GM03348 (cell line): ENCODE data around the gene FADS1.
A peak's percentile ranks its signal among the peaks of the same experiment; 100 is the strongest.

Experiments
- DNase-seq: peaks from one replicate; pipeline ENCODE4 v3.0.0; 2012; ENCODE audit warnings: low spot score

FADS1 gene

DNA sequence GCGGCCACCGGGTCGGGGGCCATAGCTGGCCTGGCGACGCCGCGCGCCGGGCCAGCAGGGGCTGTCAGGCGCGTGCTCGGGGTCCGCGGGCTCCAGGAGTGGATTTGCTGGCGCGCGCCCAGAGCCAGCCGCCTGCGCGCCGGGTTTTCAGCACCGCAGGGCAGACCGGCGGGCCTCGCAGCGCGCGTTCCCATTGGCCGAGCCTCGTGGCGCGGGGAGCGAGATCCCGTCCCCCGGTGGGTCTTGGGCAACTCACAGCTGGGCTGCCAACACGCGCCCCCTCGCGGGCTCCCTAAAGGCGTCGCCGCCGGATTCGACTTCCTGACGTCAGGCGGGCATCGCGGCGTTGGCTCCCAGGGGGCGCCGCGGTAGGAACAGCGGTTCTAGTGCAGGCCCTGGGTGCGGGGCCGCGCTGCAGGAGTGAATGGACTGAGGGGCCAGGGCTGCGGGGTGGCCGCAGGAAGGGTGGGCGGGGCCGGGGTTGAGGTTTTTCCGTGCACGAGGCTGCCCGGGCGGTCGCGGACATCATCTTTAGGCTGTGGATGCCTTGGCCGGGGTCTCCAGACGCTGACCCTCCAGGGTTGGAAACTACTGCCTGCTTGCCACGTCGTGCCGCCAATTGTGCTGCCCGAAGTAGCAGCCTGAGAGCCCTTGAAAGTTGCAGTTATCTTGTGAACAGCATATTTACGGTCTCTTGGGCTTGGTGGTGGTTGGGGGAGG lies at the start of gene FADS1:
Gene FADS1 (minus strand): TSS at position 268 of the 720 bp plus-strand sequence. CDS start 74 bp downstream, at position 194.
- DNase-seq, result peak; percentile 97

DNA sequence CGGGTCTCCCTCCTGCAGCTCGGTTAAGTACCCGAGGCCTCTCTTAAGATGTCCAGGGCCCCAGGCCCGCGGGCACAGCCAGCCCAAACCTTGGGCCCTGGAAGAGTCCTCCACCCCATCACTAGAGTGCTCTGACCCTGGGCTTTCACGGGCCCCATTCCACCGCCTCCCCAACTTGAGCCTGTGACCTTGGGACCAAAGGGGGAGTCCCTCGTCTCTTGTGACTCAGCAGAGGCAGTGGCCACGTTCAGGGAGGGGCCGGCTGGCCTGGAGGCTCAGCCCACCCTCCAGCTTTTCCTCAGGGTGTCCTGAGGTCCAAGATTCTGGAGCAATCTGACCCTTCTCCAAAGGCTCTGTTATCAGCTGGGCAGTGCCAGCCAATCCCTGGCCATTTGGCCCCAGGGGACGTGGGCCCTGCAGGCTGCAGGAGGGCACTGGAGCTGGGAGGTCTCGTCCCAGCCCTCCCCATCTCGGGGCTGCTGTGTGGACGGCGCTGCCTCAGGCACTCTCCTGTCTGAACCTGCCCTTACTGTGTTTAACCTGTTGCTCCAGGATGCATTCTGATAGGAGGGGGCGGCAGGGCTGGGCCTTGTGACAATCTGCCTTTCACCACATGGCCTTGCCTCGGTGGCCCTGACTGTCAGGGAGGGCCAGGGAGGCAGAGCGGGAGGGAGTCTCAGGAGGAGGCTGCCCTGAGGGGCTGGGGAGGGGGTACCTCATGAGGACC lies 49.6 kb upstream of the FADS1 start:
- DNase-seq, result no peak

GRCh38 chr11:61864814-61865775 lies 48.3 kb upstream of the FADS1 start:
- DNase-seq, result no peak

GRCh38 chr11:61863548-61864081 lies 46.8 kb upstream of the FADS1 start:
- DNase-seq, result no peak

- DNase-seq, result no peak
Measured at GRCh38 chr11:61862714-61863547, 46.1 kb upstream of the FADS1 start.

GRCh38 chr11:61861634-61862033 lies 44.8 kb upstream of the FADS1 start:
- DNase-seq, result no peak

DNA sequence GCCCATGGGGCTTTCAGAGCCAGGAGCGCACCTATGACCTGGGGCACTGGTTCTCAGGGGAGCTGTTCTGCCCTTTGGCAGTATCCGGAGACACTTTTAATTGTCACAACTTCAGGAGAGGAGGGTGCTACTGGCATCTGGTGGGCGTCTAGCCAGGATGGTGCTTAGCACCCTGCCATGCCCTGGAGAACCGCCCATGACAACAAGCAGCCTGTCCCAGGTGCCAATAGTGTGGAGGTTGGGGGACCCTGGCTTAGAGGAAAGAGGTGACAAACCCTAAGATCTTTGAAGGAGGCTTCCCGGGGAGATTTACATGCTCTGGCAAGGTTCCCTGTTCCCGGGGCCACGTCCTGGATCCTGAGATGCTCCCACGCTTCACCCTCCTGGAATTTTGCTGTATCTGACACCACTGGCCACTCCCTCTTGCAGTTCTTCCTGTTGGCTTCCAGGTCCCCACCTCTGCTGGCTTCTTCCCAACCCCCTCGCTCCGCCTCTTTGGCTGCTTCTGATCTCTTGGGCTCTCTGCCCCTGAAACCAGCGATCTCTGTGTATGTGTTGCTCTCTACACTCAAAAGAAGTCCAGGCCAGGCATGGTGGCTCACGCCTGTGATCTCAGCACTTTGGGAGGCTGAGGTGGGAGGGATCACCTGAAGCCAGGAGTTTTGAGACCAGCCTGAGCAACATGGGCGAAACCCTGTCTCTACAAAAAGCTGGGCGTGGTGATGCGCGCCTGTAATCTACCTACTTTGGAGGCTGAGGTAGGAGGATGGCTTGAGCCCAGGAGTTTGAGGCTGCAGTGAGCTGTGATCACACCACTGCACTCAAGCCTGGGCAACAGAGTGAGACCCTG lies 43.5 kb upstream of the FADS1 start:
- no peak for DNase-seq

- DNase-seq, result no peak
Measured at GRCh38 chr11:61855939-61856680, 39.3 kb upstream of the FADS1 start.

GRCh38 chr11:61854966-61855714 lies 38.3 kb upstream of the FADS1 start:
- DNase-seq, result no peak

DNA sequence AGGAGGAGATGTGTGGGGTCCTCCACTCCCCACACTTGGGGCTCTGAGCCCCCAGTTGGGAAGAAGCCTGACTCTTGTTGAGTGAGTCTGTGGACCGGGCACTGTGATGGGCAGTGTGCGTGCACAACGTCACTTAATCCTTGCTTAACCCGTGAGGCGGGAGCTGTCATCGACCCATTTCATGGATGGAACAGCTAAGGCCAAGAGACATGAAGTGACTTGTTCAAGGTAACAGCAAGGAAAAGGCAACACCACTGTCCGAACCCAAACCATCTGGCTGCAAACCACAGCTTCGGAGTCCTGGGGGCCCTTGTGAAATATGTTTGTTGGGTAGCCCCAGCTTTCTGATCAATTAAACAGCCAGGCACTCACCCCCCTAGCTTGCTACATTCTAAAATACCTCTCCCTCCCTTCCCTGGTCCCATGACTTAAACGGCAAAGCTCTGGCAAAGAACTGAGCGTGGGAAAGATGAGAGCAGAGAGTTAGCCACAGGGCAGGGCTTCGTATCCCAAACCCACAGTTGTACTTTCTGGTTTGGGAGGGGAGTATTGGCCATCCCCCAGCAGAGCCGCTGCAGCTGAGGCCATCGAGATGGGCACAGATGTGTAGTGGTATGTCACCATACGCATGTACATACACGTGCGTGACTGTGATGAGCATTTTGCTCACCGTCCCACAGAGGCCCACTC lies 37.5 kb upstream of the FADS1 start:
- no peak for DNase-seq

- no peak for DNase-seq
Measured at GRCh38 chr11:61853698-61854169, 36.9 kb upstream of the FADS1 start.

GRCh38 chr11:61851900-61852295 lies 35.1 kb upstream of the FADS1 start:
- DNase-seq, result no peak

GRCh38 chr11:61851113-61851899 lies 34.5 kb upstream of the FADS1 start:
- no peak for DNase-seq

DNA sequence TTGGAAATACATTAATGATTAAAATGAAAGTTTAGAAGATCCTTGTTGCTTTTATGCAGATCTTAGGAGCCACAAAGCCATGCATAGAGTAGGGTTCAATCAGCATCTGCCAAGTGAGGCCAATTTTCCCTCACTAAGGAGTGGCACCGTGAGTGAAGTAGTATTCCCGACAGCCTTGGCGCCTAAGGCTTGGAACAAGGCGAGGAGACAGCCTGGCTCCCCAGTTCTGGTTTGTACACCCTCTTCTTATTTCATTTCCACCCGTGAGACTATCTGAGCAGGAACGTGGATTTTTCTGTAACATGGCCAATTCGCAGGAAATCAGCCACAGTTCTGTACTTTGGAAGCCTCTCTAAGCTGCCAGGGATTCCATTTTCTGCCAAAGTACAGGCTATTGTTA lies 33.9 kb upstream of the FADS1 start:
- DNase-seq, result no peak

- DNase-seq, result no peak
Measured at GRCh38 chr11:61848631-61849030, 31.8 kb upstream of the FADS1 start.

- no peak for DNase-seq
Measured at GRCh38 chr11:61847914-61848581, 31.2 kb upstream of the FADS1 start.
